GM12892 (cell line): ENCODE results near the gene SDR9C7.
"Not testable (repeated sequence)": the region's sequence is repeated elsewhere in the genome, so short reads cannot be mapped to it uniquely, and the experiment has no call there.

Experiments
- DNase-seq: peaks from one replicate; pipeline ENCODE4 v3.0.0; 2011; ENCODE audit not compliant: insufficient read length
- FAIRE-seq: peaks from 2 replicates; lab custom pipeline; 2011; peaks lifted over from hg19 to GRCh38; lab: Jason Lieb, UNC
- POLR2A ChIP-seq: IDR thresholded peaks from 2 replicates; pipeline ENCODE4 v1.6.1; 2011; ENCODE audit warnings: low read depth, low read length, control low read depth
- POLR2AphosphoS5 ChIP-seq: IDR thresholded peaks from 2 replicates; pipeline ENCODE4 v1.6.1; 2011; ENCODE audit warnings: low read depth, low read length, control low read depth
- TAF1 ChIP-seq: IDR thresholded peaks from 2 replicates; pipeline ENCODE4 v1.6.1; 2011; ENCODE audit warnings: low read depth, mild to moderate bottlenecking, control low read depth, low read length, borderline replicate concordance

The SDR9C7 gene

DNA sequence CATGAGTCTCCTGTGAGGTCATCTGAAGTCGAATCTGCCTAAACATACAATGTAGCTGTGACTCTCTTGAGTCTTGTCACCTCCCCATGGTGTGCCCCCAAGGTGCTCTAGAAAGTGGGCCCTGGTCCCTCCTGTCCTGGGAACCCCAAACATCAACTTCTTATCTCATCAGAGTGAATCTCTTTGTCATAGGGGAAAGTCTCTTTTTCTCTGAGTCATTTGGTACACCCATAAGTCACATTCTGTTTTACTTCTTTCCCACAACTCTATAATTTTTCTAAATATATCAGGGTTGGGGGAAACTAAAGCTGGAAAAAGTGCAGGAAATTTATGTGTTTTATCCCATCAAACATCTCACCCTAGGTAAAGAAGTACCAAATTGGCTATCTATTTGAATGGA is 12.9 kb downstream of the SDR9C7 start:
- DNase-seq, result no peak
- no peak for FAIRE-seq
- TF ChIP-seq POLR2A (no peak), TAF1 (no peak), POLR2AphosphoS5 (no peak)

DNA sequence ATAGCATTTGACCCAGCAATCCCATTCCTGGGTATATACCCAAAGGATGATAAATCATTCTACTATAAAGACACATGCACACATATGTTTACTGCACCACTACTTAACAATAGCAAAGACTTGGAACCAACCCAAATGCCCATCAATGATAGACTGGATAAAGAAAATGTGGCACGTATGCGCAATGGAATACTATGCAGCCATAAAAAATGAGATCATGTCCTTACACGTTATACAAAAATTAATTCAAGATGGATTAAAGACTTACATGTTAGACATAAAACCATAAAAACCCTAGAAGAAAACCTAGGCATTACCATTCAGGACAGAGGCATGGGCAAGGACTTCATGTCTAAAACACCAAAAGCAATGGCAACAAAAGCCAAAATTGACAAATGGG is 16.1 kb downstream of the SDR9C7 start:
- not testable (repeated sequence) for FAIRE-seq, DNase-seq

DNA sequence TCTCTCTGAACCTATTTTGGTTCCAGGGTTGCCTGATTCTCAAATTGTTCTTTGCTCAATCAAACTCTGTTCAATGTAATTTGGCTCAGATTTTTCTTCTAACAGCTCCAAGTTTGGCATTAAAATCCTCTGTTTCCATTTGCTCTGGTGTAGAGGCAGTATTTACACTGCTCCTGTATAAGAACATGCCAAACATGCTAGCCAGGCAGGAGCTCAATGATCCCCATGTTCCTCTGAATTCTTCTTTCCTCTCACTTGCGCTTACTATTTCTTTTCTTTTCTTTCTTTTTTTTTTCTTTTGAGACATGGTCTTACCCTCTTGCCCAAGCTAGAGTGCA is 17.2 kb downstream of the SDR9C7 start:
- no peak for DNase-seq

DNA sequence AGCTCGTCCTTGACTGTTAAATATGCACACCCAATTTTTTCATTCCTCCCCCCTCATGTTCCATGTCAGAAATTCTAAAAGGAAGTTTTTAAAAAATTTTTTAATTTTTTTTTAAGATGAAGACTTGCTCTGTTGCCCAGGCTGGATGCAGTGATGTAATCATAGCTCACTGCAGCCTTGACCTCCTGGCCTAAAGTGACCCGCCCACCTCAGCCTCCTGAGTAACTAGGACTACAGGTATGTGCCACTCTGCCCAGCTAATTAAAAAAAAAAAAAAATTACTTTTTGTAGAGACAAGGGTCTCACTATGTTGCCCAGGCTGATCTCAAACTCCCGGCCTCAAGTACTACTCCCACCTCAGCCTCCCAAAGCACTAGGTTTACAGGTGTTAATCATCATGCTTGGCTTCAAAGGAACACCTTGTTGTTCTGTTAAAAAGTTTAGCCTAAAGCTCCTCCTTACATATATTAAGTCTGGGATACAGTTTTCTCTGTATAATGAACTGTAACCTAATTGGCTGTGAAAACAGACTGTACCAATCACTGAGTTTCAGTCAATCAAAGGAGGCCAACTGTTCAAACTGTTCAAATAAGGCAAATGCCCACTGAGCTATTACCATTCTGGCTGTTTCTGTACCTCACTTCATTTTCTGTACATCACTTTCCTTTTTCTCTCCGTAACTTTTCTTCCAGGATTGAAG is 17.8 kb downstream of the SDR9C7 start:
- no peak for FAIRE-seq
- no peak for DNase-seq
- TF ChIP-seq POLR2A, result no peak

More for the DNA sequence above, 17.2 kb downstream of the SDR9C7 start:
- no peak for FAIRE-seq
- no peak for TF ChIP-seq POLR2A
- TF ChIP-seq TAF1, result no peak

DNA sequence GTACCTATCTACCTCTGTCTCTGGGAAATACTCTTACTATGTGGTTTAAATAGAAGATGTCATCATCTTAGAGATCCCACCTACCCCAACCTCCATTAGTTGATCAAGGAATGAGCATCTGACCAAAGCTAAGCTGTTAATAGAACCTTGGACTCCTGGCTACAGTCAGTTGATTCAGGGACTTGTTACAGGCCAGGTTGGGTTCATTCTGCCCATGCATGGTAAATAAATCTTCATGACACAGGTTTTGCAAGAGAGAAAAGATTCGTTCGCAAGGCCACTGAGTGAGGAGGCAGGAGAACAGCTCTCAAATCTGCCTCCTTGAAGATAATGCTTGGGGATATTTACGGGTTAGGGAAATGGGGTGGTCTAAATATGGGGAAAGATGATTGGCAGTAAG is 19.5 kb downstream of the SDR9C7 start:
- no peak for FAIRE-seq
- TF ChIP-seq POLR2AphosphoS5, result no peak
- no peak for TF ChIP-seq POLR2A
- TF ChIP-seq TAF1, result no peak

DNA sequence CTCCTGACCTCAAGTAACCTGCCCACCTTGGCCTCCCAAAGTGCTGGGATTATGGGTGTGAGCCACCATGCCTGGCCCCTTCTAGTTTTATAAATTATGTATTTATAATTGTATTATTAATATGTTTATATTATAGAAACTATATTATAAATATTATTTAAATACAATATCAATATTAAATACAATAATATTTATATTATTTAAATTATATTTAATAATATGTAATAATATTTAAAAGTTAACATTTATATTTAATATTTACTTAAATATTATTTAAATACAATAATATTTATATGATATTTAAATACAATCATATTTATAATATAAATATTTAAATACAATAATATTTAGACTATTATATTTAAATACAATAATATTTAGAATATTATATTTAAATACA is 20.0 kb downstream of the SDR9C7 start:
- FAIRE-seq (no peak), DNase-seq (no peak)
- TF ChIP-seq POLR2A, result no peak
- no peak for TF ChIP-seq POLR2AphosphoS5
- TF ChIP-seq TAF1, result no peak

More for the DNA sequence above, 19.5 kb downstream of the SDR9C7 start:
- no peak for DNase-seq

DNA sequence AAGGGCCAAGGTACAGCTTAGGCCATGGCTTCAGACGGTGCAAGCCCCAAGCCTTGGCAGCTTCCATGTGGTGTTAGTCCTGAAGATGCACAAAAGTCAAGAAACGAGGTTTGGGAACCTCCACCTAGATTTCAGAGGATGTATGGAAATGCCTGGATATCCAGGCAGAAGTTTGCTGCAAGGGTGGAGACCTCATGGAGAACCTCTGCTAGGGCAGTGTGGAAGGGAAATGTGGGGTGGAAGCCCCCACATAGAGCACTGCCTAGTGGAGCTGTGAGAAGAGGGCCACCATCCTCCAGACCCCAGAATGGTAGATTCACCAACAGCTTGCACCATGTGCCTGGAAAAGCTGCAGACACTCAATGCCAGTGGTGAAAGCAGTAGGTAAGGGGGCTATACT is 24.8 kb downstream of the SDR9C7 start:
- not testable (repeated sequence) for DNase-seq, FAIRE-seq

DNA sequence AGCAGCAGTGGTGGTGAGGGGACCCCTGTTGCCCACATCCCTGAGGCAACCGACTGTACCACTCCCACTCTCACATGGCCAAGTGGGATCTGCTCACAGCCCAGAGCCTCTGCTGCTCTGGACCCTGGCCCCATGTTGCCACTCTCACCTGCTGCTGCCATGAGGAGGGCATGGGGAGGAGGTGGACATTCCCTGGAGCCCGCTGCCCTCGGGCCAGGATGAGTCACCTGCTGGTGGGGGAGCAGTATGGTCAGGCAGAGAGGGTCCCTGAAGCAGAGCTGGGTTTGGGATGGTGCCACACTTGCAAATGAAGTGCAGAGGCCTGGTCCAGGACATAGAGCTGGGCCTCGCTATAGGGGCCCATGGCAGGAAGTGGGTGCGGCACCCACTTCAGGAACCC is 26.1 kb downstream of the SDR9C7 start:
- DNase-seq, result no peak
- no peak for TF ChIP-seq POLR2AphosphoS5
- TF ChIP-seq TAF1, result no peak
- TF ChIP-seq POLR2A, result no peak
- FAIRE-seq, result no peak

DNA sequence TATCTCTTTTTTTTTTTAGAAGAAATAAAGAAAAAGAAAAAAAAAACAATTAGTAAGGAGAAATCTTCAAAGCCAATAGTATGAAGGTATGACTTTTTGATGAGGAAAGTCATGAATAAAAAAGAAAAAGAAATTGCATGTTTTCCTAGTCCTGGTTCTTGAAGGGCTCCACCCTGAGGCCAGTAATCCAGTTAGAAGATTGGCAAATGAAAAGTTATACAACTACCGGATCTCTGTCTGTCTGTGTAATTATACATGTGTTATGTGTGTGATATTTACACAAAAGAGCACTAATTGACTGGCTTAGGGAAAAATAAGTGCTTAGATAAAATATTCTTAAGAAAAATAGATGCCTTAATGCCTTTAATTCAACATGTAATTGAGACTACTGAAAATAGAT is 28.4 kb downstream of the SDR9C7 start:
- no peak for TF ChIP-seq TAF1
- no peak for TF ChIP-seq POLR2AphosphoS5
- TF ChIP-seq POLR2A, result no peak
- DNase-seq (no peak), FAIRE-seq (no peak)

DNA sequence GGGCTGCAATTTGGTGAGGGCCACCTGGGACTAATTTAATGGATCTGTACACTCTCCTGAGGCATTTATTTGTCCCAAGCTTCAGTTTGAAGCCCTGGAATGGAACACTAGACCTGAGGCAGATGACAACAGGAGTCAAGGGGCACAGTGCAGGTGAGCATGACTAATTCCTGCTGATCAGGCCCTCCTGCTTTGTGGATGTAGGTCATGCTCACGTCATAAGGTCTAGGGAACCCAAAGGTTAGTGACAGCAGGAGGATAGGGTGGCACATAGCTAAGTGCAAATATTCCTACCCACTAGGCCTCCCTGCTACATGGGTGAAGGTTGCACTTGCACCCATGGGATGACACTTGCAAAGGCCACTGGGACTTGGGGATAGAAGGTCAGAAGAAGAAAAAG is 30.8 kb downstream of the SDR9C7 start:
- FAIRE-seq, result no peak
- no peak for TF ChIP-seq POLR2A
- TF ChIP-seq POLR2AphosphoS5, result no peak
- no peak for TF ChIP-seq TAF1
- DNase-seq, result no peak

DNA sequence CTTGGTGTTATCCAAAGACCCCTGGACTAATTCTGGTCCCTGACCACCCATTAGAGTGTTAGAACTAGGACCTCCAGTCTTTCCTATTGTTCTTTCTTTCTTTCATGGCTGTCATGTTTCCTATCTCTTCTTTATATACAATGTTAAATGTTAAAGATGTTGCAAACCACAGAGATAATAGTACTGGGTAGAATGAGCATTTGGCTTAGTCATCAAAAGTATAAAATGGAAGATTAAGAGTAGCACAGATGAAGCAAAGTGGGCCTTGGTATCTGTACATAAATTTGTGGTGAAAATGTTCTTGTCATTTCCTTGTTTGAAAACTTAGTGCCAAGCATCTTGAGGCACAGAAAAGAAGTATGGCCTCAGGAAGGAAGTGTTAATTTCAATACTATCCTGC is 32.9 kb downstream of the SDR9C7 start:
- FAIRE-seq, DNase-seq: not testable (repeated sequence)

DNA sequence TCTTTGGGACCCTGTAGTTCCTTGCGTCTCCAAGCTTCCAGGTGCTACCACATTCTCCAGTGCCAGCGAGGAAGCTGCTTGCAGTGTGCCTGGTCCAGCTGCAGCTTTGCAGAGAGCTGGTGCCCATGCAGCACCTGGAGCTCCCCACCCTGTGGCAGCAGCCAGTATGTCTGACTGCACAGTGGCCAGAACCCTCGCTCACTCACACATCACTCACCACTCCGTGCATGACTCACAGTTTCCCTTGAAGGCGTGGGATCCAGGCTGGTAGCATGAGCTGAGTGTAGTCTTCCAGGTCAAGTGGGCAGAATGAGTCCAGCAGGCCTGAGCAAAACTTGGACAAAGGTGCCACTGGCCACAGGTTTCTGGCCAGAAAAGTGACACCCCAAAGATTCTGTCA is 33.6 kb downstream of the SDR9C7 start:
- DNase-seq (no peak), FAIRE-seq (no peak)
- TF ChIP-seq POLR2AphosphoS5 (no peak), TAF1 (no peak), POLR2A (no peak)

DNA sequence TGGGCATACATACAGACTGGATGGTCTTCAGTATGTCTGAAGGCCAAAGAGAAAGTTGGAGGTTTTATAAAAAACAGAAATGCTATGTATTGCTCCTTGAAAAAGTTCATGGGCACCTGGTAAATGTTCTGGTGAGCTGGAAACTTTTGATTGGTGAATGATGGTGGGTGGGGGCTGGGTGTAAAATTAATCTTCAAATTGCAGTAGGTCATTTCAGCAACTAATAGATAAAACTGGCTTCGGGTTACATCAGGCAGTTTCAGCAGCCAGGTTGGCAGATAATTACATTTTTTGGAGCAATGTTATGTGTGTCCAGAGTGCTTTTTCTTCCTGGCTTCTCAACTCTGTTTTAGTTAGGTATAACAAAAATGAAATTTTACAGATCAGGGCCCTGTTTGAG is 35.3 kb downstream of the SDR9C7 start:
- no peak for DNase-seq
- TF ChIP-seq POLR2A (no peak), TAF1 (no peak), POLR2AphosphoS5 (no peak)
- no peak for FAIRE-seq
